HepG2 (cell line): Measurements from ENCODE around the gene LIME1.

Source experiments
- EZH2 ChIP-seq: conservative IDR thresholded peaks from 2 replicates; pipeline ENCODE4 v1.6.1; 2012; ENCODE audit warnings: mild to moderate bottlenecking, low read depth, low read length, moderate library complexity
- GABPA ChIP-seq, 2 experiments: IDR thresholded peaks; 2 replicates each; pipeline ENCODE4 v1.6.1; 2011 to 2016; ENCODE audit warnings: low read depth in 2 of 2, low read length in 1 of 2, missing biosample characterization in 1 of 2, missing genetic modification characterization in 1 of 2
- MIXL1 ChIP-seq: IDR thresholded peaks from 2 replicates; pipeline ENCODE4 v1.6.1; 2016
- RAD21 ChIP-seq: fragments of 450-650 bp; formaldehyde crosslinking; IDR thresholded peaks from 2 replicates; pipeline ENCODE4 v1.5.0; 2020; ENCODE audit warnings: mild to moderate bottlenecking
- SIN3A ChIP-seq: IDR thresholded peaks from 2 replicates; pipeline ENCODE4 v1.6.1; 2011; ENCODE audit warnings: low read depth, mild to moderate bottlenecking, control low read depth, low read length, borderline replicate concordance
- ZNF598 ChIP-seq: sonication (generic); formaldehyde crosslinking; IDR thresholded peaks from 2 replicates; pipeline ENCODE4 v1.5.1; 2020; ENCODE audit warnings: mild to moderate bottlenecking, missing genetic modification reagents, borderline replicate concordance
- TF ChIP-seq, protein P1 (sequence below): sonication (generic); formaldehyde crosslinking; IDR thresholded peaks from 2 replicates; pipeline ENCODE4 v1.5.0; 2020; ENCODE audit warnings: mild to moderate bottlenecking, missing genetic modification reagents, moderate library complexity
- TF ChIP-seq, protein P2 (sequence below): sonication (generic); formaldehyde crosslinking; conservative IDR thresholded peaks from 2 replicates; pipeline ENCODE4 v1.4.0; 2020; ENCODE audit warnings: missing genetic modification reagents
- TF ChIP-seq, protein P3 (sequence below): sonication (generic); formaldehyde crosslinking; IDR thresholded peaks from 2 replicates; pipeline ENCODE4 v1.4.0; 2020; ENCODE audit warnings: missing genetic modification reagents
- TF ChIP-seq, protein P4 (sequence below): sonication (generic); formaldehyde crosslinking; IDR thresholded peaks from 2 replicates; pipeline ENCODE4 v1.4.0; 2020; ENCODE audit warnings: missing genetic modification reagents, borderline replicate concordance

DNA sequence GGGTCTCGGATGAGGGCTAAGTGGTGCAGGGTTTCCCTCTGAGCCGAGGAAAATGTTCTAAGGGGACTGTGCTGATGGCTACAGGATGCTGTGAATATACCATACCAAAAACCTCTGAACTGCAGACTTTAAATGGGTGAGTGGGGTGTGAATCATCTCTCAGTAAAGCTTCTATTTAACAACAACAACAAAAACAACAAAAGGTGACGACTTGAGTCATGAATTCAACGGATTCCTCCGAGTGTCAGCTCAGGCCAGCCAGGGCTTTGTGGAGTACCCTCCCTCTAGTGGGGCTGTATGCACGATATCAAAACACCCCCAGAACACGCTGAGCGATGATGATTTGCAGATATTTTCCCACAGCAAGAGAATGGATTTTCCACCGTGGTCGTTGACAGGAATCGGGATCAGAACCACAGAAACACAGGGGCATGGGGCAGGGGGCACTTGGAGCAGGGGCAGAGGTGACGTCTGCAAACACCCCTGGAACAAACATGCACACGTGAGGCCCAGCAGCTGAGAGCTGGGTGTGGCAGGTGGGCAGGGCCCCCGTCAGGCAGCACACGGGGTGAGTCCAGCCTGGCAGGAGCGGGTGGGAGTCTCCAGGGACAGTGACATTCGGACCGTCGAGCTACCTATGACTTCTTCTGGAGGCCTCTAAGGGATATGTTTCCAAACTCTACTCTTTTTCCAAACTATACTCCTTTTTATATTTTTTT lies 41.7 kb downstream of the LIME1 start:
- TF ChIP-seq, protein P1, sequence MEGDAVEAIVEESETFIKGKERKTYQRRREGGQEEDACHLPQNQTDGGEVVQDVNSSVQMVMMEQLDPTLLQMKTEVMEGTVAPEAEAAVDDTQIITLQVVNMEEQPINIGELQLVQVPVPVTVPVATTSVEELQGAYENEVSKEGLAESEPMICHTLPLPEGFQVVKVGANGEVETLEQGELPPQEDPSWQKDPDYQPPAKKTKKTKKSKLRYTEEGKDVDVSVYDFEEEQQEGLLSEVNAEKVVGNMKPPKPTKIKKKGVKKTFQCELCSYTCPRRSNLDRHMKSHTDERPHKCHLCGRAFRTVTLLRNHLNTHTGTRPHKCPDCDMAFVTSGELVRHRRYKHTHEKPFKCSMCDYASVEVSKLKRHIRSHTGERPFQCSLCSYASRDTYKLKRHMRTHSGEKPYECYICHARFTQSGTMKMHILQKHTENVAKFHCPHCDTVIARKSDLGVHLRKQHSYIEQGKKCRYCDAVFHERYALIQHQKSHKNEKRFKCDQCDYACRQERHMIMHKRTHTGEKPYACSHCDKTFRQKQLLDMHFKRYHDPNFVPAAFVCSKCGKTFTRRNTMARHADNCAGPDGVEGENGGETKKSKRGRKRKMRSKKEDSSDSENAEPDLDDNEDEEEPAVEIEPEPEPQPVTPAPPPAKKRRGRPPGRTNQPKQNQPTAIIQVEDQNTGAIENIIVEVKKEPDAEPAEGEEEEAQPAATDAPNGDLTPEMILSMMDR (CRISPR knock-in tag), result no peak
- TF ChIP-seq, protein P2, sequence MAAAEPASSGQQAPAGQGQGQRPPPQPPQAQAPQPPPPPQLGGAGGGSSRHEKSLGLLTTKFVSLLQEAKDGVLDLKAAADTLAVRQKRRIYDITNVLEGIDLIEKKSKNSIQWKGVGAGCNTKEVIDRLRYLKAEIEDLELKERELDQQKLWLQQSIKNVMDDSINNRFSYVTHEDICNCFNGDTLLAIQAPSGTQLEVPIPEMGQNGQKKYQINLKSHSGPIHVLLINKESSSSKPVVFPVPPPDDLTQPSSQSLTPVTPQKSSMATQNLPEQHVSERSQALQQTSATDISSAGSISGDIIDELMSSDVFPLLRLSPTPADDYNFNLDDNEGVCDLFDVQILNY (CRISPR knock-in tag), result no peak
- TF ChIP-seq SIN3A, result no peak
- TF ChIP-seq, protein P3, sequence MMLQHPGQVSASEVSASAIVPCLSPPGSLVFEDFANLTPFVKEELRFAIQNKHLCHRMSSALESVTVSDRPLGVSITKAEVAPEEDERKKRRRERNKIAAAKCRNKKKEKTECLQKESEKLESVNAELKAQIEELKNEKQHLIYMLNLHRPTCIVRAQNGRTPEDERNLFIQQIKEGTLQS (CRISPR knock-in tag), result no peak
- TF ChIP-seq EZH2, result no peak
- no peak for TF ChIP-seq MIXL1 (CRISPR knock-in tag)
- no peak for TF ChIP-seq RAD21 (CRISPR knock-in tag)
- TF ChIP-seq, protein P4, sequence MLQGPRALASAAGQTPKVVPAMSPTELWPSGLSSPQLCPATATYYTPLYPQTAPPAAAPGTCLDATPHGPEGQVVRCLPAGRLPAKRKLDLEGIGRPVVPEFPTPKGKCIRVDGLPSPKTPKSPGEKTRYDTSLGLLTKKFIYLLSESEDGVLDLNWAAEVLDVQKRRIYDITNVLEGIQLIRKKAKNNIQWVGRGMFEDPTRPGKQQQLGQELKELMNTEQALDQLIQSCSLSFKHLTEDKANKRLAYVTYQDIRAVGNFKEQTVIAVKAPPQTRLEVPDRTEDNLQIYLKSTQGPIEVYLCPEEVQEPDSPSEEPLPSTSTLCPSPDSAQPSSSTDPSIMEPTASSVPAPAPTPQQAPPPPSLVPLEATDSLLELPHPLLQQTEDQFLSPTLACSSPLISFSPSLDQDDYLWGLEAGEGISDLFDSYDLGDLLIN, result no peak
- no peak for TF ChIP-seq ZNF598
- TF ChIP-seq GABPA (IDR thresholded peaks at IDR 0.05; ENCODE audit: low read depth, low read length), result no peak
- no peak for TF ChIP-seq GABPA (CRISPR knock-in tag; IDR thresholded peaks at IDR 0.05; ENCODE audit: low read depth)
